ENCODE data around the gene PGBD4. TPM values are rescaled to one million over a fixed set of nuclear protein-coding genes. Genes with fewer than 3 reads are reported as not detected.

Gene PGBD4
- polyA plus RNA-seq, 3 donors = 0.45 to 0.61 (median 0.46) TPM

Other genes starting within 250 kb of the PGBD4 start
- under 1 TPM in 1 of 3 donors, not detected in 2; 0.01 TPM for gene CHRM5, start 133.6 kb upstream of the PGBD4 start, polyA plus RNA-seq
- gene AVEN, start 62.9 kb upstream of the PGBD4 start, polyA plus RNA-seq = 10 to 100 TPM; 12.9 to 18.6 (median 16.2) TPM
- gene EMC7, start 221 bp upstream of the PGBD4 start, polyA plus RNA-seq = 10 to 100 TPM; 50.0 to 93.1 (median 52.4) TPM
- gene KATNBL1, start 108.0 kb downstream of the PGBD4 start, polyA plus RNA-seq = 10 to 100 TPM in 2 of 3 donors, 1 to 10 TPM in 1; 7.9 to 22.5 (median 19.4) TPM
- 100 to 1,000 TPM in 2 of 3 donors, 10 to 100 TPM in 1; 68.2 to 133 (median 126) TPM for gene EMC4, start 122.9 kb downstream of the PGBD4 start, polyA plus RNA-seq
- gene SLC12A6, start 235.7 kb downstream of the PGBD4 start, polyA plus RNA-seq = 1 to 10 TPM; 3.6 to 7.6 (median 5.8) TPM
- 100 to 1,000 TPM; 107 to 275 (median 237) TPM for gene NOP10, start 241.1 kb downstream of the PGBD4 start, polyA plus RNA-seq
- gene NUTM1, start 241.2 kb downstream of the PGBD4 start, polyA plus RNA-seq = not detected